Nucleus accumbens (tissue), 56 donors: ENCODE measurements around the gene EFEMP2.
A peak's percentile ranks its signal among the peaks of the same experiment; 100 is the strongest.

ENCODE experiments used
- DNase-seq, 56 donors: peaks; one replicate each; lab custom pipeline; 2025; lab: John Stamatoyannopoulos, UW

Gene EFEMP2

DNA sequence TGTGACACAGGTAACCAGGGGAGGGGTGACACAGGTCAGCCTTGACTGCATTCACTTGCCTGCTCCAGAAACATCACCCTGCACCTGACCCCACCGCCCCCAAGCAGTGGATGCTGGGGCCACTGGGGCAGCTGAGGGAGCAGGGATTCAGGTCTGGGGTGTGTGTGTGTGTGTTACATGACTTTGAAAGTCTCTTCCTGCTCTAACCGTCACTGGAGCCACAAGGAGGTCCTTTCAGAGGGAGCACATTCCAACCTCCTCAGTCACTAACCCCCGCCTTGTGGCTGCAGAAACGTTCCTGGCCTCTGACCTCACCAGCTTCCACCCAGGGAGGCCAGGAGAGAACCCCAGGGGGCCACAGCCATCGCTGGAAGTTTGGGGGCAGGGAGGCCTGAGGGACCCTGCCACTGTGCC is 30.5 kb upstream of the EFEMP2 start:
- DNase-seq: no peak

DNA sequence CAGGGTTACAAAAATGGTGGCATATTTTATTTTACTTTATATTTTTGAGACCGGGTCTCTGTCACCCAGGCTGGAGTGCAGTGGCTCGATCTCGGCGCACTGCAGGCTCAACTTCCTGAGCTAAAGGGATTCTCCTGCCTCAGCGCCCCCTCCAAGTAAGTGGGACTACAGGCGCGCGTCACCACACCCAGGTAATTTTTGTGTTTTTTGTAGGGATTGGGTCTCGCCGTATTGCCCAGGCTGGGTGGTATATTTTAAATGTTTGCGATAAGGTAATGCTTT is 28.2 kb upstream of the EFEMP2 start:
- DNase-seq: no peak

DNA sequence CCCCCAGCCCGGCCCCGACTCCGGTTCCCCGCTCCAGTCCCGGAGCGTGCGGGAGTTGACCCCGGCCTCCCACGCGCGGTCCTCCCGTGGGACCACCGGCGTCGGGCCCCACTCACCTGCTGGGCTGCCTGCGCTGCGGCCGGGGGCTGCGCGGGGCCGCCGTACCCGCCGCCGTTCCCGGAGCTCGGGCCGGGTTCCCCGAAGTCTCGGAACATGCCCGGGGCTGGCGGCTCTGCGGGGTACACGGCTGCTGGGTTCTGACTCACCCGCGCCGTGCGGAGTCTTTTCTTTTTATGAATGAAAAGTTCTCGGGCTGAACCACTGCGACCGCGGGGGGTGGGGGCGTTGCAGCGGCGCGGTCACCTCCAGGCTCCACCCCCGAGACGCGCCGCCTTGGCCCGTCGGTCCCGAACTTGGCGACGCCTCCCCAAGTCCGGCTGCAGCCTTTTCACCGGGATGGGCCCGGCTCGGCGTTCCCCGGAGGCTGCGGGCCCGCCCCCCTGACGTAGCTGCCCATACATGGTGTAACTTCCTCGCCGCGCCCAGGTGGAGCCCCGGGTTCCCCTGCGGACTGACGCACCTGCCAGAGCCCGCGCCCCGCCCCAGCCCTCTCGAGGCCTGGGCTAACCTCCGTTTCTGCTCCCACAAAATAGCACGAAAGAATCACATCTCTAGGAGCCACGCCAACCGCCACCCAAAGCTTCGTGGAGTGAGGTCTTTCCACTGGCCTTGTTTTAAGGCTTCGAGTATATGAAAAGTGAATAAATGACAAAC is 27.7 kb upstream of the EFEMP2 start, which contains the start of gene FOSL1:
Gene FOSL1, minus strand, starts transcription at position 264 of the 774 bp plus-strand sequence. Its CDS starts 49 bp downstream, at position 215.
- DNase-seq: peak in 45 of 56 donors; percentile 15 to 95 (median 50)

DNA sequence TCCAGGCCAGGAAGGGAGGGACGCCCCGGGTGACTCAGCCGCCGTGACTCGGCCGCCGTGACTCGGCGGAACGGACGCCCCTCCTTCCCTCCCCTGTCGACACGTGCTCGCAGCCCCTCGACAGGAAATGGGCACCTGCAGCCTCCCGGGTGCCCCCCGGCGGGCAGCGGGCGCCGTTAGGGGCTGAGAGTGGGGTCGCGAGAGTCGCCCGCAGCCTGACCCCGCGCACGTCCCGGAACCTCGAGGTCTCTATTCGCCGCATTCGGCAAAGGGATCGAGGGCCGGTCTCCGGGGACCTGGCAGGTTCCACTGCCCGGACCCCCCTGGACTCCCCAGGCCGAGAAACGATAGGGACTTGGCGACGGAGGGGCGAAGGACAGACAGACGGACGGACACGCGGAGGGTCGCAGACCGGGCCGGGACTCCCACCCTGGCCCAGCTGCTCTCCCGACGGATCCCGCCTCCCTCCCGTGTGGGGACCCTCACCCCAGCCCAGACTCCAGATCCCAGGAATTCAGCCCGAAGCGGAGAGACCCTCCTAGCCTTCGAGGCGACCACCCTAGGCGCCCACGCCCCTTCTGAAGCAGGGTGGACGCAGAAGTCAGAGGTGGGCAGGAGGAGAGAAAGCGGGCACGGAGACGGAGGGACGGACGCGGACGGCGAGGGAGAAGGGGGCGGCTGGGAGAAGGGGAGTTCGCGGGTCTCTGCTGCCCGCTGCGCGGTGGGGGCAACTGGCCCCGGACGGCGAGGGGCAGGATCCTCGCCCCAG is 26.9 kb upstream of the EFEMP2 start:
- DNase-seq: peak in 1 of 56 donors; percentile 44

DNA sequence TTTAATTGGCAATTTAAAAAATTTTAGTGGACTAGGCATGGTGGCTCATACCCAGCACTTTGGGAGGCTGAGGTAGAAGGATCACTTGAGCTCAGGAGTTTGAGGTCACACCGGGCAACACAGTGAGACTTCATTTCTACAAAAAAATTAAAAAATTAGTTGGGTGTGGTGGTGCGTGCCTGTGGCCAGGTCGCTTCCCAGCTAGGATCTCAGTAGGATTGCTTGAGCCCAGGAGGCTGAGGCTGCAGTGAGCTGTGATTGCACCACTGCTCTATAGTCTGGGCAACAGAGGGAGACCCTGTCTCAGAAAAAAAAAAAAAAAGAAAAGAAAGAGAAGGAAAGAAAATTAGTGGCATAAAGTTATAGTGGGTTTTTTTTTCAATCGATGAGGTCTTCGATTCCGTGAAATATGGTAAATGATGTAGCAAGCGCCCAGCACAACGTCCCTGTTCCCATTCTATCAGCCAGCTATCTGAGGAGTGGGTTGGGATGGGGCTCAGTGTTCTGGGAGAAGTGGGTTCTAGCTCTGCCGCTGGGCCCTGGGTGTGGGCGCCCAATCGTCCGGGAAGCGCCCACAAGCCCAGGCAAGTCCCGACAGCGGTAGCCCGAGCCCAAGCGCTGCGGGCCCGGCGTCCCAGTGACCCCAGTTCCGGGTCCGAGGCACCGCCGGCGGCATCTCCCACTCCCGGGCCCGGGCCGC is 26.2 kb upstream of the EFEMP2 start:
- no peak for DNase-seq

DNA sequence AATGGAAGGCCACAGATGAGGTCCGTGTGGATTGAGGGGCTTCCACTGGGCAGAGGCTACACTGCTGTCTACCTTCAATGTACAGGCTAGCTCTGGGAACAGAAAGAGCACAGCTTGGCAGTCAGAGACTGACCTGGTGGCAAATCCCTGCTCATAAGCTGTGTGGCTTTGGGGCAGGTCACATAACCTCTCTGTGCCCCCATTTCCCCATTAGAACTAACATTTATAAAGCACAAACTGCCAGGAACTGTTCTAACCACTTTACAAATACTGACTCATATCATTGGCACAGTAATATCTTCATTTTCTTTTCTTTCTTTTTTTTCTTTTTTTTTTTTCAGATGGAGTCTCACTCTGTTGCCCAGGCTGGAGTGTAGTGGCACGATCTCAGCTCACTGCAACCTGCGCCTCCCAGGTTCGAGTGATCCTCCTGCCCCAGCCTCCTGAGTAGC is 24.4 kb upstream of the EFEMP2 start:
- DNase-seq: no peak

DNA sequence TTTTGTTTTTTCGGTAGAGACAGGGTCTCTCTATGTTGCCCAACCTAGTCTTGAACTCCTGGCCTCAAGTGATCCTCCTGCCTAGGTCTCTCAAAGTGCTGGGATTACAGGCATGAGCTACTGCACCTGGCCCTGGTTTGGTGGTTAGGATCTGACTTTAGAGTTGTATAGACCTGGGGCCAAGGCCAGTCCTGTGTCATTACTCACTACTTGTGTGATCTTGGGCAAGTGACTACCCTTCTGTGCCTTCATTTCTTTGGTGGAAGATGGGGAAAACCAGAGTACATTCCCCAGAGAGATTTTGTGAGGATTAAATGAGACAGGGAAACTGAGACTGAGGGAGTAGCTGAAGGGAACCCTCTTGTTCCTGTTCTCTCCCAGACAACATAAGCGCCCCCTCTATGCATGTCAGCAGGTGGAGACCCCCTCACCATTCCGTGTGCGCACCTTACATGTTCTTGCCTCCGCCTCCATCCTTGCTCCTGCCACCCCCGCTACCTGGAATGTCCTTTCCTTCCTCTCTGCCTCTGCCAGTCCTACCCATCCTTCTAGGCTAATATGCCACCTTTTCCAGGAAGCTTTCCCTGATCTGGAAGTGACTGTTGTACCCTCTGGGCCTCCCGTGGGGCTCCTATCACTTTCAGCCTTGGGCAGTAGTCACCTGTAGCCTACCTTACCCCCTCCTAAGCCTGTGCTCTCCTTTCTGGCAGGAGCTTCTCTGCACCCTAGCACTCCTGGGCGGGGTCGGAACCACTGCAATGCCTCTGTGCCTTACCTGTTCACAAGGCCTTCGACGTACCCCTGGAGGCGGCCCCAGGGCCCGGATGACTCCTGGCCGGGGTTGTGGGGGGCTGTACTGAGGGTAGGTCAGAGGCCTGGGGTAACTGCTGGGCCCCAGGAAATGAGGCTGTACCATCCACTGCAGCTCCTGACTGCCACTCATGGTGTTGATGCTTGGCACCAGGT is 23.7 kb upstream of the EFEMP2 start:
- no peak for DNase-seq

DNA sequence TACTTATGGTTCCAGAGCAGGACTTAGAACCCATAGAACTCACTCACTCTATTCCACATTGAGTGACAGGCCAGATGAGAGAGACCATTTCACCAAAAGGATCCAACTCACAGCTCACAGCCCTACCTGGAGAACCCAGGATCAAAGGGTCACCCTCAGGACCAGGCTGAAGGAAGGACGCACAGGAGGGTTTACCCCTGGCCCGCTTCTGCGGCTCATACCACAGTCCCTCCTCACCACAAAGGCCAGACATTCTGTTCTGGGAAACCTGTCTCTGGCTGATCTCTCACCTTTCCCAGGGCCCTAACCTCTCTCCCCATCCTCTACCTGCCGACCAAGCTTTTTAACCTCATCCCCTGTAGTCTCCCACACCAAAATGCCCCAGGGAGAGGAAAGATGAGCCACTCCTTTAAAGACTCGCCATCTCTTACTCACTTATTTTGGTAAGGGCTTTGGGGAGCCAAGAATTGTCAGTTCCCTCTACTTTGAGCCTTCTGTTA is 22.9 kb upstream of the EFEMP2 start:
- no peak for DNase-seq

DNA sequence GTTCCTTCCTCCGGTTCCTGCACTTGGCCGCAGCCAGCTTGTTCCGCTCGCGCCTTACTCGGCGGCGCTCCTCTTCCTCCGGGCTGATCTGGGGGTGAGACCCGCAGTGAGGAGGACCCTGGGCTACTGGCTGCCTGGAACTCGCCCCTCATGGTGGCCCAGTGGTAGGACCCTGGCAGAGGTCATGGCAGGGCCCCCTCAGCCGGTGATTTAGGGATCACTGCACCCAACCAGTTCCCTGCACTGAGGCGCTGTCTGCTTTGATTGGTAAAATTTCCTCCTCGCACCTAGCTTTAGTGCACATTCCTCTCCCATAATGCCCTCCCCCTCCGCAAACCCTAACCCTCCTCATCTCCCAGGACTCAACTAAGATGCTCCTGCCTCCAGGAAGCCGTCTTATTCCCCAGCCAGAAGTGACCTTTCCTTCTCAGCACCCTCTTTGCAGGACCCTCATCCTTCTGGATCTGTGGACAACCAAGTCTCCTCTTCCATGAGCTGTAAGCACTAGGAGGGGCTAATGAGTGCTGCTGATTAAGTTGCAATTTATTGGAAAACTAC is 21.5 kb upstream of the EFEMP2 start:
- DNase-seq: peak in 5 of 56 donors; percentile 12 to 26 (median 16)

DNA sequence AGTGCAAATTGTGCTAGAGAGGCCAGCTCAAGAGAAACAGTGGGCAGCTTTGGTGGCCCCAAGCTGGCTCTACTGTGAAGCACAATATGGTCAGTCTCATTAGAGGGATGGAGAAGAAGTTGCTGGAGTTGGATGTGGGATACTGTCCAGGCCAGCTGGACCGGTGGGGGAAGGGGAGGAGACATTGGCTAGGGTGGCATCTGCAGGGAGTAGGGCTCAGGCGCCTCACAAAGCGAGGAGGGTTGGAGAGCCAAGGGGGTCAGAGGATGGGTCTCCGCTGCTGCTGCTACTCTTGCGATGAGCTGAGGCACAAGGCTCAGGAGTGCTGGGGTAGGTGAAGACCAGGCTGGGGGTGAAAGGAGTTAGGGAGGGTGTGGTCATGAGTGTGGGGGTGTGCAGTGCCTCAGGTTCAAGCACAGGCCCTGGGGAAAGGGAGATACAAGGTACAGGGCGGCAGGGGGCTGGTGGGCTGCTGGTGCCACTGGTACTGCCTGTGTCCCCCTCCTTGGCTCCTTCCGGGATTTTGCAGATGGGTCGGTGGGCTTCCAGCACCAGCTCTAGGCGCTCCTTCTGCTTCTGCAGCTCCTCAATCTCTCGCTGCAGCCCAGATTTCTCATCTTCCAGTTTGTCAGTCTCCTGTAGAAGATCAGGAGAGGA is 20.2 kb upstream of the EFEMP2 start:
- DNase-seq: peak in 3 of 56 donors; percentile 11 to 25 (median 23)

DNA sequence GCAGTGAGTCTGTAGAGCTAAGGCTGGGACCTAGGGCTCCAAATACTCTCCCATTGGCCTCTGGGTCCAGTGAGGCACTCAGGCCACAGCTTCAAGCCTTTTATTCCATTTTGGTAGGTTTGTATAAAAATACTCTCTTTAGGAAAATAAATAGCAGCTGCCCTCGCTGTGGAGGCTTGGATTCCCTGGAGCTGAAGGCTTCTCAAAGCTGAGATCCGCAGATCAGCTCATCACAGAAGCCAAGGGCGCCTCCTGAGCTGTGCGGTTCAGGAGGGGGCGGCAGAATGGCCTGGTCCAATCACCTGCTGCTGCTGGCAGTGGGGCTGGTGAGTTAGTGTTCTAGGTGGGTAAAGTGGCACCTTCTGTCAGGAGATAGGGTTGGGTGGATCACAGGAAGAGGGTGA is 19.5 kb upstream of the EFEMP2 start:
- DNase-seq: peak in 2 of 56 donors; percentile 6 to 41

DNA sequence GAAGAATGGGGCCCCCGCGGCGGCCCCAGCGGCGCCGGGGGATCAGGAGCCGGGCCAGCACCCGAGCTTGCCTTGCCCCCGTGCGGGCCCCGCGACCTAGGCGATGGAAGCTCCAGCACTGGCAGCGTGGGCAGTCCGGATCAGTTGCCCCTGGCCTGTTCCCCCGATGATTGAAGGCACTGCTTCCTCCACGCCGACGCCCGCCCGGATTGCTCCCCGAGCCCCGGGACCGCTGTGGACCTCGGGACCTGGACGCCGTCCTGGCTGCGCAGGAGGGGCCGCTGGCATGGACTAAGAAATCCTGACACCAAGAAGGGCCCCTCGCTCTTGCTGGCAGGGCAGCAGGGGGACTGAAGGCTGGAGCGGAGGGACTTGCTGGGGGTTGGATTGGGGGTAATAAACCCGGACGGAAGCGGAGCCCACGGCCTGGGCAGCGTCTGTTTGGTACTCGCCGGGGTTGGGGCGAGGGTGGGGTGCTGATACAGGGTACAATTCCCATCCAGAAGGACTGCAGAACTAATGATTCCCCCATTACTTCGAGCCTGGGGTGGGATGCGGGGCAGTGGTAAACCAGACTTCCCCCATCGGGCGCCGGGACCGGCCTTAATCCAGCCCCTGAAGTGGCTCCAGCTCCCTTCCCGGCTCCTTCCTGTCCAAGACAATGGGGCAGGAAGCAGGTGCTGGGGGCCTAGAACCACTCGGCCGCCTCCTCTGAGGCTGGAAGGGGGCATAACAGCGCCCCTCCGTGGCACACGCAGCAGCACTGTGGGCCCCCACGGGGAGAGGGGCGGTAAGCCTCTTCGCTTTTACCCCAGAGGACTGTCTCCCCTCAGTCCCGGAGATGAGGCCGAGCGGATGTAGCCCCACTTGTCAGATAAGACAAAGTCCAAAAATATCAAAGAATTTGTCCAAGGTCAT is 18.9 kb upstream of the EFEMP2 start:
- peak in 5 of 56 donors; percentile 11 to 34 (median 17) for DNase-seq

DNA sequence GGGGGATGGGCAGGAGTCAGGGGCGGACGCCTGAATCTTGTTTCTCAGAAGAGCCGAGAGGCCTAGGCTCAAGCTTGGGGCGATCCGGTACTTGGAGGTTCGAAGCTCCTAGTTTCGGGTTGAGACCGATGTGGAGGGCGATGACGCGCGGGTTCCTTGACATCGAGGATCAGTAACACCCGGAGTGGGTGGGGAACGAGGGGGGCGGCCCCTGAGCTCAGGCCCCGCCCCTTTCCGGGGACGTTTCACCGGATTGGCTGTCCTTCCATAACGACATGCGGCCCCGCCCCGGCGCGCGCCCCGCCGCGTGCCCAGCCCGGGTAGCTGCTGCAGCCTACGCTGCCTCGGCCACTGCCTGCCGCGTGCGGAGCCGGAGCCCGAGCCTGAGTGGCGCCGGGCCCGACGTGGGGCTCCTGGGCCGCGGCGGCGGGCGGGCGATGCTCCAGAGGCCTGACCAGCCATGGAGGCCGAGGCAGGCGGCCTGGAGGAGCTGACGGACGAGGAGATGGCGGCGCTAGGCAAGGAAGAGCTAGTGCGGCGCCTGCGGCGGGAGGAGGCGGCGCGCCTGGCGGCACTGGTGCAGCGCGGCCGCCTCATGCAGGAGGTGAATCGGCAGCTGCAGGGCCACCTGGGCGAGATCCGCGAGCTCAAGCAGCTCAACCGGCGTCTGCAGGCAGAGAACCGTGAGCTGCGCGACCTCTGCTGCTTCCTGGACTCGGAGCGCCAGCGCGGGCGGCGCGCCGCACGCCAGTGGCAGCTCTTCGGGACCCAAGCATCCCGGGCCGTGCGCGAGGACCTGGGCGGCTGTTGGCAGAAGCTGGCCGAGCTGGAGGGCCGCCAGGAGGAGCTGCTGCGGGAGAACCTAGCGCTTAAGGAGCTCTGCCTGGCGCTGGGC is 18.0 kb upstream of the EFEMP2 start, which contains the start of gene CCDC85B:
Gene CCDC85B, plus strand, starts transcription at position 350 of the 895 bp plus-strand sequence. Its CDS starts 111 bp downstream, at position 461.
- DNase-seq: peak; percentile 70 to 99 (median 96)

DNA sequence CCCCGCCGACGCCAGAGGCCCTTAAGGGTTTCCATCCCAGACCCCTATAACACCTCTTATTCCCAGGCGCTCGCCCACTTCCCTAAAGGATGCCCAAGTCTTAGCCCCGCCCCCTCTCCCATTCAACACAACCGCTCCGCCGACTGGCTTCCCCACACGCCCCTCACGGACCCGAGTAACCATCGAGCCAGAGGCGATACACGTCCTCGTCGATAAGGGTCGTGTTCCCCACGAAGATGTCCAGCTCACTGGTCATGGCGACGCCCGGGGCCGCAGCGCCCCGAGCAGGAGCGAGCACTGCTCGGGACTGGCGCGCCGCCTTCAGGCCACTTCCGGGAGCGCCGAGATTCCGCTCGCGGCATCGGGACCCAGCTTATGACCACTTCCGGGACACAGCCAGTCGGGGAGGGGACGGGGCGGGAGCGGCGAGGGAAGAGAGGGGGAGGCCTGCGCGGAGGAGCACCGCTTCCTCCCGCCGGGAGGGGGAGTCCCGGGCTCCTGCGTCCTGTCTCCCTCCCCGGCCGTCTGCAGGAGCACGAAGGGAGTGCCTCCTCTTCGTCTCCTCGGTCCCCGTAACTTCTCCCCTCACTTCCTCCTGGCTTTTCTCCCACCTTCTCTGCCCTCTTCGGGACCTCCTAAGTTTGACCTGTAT is 15.7 kb upstream of the EFEMP2 start, which contains the start of gene FIBP:
Gene FIBP, minus strand, starts transcription at position 309 of the 652 bp plus-strand sequence. Its CDS starts 53 bp downstream, at position 256.
- peak in 55 of 56 donors; percentile 82 to 98 (median 95) for DNase-seq

DNA sequence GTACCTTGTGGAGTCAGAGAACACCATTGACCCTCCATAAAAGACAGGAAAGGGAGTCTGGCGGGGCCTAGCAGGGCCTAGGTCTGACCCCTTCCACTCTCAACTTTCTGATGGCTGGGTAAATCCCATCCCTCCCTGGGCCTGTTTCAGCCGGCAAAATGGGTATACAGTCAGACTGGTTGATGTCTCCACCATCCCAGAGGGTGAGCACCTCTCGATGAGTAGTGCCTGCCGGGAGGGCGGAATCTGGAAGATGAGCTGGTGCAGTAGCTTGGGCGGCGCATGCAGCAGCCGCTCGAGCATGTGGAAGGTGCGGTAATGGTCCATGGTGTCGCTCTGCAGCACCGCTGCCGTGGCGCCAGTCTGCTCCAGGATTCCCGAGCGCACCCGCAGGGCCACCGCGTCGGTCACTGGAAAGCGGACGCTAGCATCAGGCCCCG is 15.1 kb upstream of the EFEMP2 start:
- DNase-seq: peak in 8 of 56 donors; percentile 42 to 75 (median 63)
